Measurements from ENCODE around the gene CAPZB.

CAPZB gene

GRCh38 chr1:19432943-19433718 lies 52.2 kb downstream of the CAPZB start:
- no peak for DNase-seq

GRCh38 chr1:19430121-19431068 lies 54.9 kb downstream of the CAPZB start:
- DNase-seq: no peak

GRCh38 chr1:19429611-19430010 lies 55.7 kb downstream of the CAPZB start:
- peak in 2 of 56 donors; percentile 18 to 21 for DNase-seq

GRCh38 chr1:19427087-19427781 lies 58.1 kb downstream of the CAPZB start:
- no peak for DNase-seq

DNA sequence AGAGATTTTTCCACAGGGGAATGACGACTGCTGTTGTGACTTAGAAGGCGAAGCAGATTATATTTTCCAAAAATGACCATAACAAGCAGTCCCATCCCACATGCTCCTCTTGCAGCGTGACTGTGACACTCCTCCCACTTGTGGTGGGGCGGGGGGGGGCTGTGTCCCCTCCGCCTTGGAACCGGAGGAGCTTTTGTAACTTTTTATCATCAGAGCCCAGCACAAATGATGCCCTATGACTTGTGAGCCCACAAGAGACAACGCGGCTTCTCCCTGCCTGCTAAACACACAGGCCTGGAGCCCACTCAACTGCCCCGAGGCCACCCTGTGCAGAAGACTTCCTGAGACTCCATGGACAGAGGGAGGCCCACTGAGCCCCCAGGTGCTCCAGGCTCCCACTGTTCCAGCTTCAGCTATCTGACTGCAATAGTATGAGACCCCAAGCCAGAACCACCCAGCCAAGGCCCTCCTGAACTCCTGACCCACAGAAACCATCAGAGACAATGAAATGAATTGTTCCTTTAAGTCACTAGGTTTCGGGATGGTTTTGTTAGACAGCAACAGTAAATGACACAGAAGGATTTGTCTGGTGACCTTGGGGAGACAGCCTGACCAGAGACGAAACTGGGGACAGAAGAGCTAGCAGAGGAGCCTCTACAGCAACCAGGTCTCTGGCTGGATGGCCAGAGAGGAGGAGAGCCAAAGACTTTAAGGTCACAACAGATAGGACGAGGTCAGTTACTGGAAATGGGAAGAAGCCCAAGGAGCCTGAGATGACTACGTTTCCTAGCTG lies 58.8 kb downstream of the CAPZB start:
- DNase-seq: no peak

- DNase-seq: no peak
Observed at GRCh38 chr1:19425646-19426239, 59.6 kb downstream of the CAPZB start.

- DNase-seq: peak in 20 of 56 donors; percentile 11 to 68 (median 30)
Observed at GRCh38 chr1:19424651-19425570, 60.4 kb downstream of the CAPZB start.

GRCh38 chr1:19423130-19423529 lies 62.2 kb downstream of the CAPZB start:
- no peak for DNase-seq

DNA sequence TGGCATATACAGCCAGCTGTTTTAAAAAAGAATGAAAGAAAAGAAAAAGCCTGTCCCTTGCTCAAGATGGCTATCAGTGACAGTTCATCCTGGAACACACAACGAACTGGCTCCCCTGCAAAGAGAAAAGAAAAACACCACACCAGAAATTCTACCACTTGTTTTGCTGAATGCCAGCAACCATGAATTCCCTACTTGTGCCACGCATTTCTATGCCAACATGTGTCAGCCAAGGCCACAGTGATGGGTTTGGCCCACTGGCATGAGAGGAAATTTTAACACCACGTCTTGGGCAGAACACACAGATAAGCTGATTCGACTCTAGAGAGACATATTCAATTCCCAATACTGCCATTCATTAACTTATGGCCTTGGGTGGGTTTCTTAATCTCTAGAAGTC lies 64.0 kb downstream of the CAPZB start:
- no peak for DNase-seq

DNA sequence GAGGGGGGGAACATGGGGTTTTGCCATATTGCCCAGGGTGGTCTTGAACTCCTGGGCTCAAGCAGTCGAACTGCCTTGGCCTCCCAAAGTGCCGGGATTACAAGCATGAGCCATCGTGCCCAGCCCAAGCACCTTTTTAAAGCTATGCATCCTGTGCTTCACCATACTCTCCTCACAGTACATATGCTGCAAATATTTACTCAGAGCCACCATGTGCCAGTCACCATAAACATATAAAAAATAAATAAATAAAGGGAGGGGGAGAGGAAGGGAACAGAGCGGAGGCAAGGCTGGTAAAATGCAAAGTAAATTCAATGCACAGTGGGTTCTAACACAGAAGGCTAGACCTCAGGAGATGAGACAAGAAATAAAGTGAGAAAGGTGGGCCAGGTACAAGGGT lies 64.7 kb downstream of the CAPZB start:
- no peak for DNase-seq

GRCh38 chr1:19419691-19420090 lies 65.6 kb downstream of the CAPZB start:
- no peak for DNase-seq

DNA sequence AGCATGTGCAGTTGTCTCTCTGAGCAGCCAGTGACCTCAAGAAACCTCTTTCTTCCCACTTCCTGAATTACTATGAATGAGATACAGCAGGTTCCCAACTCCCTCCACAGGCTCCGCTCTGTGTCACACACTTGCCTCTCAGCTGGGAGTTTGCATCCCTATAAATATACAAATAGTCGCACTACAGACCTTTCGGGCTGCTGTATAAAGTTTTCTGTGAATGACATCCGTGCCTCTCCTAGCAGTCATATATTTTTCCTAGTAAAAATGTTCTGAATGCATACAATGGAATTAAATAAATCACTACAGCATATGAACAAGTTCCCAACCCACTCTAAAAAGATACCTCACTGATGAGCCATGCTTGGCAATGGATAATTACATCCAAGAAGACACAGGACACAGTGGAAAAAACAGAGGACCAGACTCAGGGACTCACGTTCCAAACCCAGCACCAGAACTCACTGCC lies 66.8 kb downstream of the CAPZB start:
- DNase-seq: no peak

DNA sequence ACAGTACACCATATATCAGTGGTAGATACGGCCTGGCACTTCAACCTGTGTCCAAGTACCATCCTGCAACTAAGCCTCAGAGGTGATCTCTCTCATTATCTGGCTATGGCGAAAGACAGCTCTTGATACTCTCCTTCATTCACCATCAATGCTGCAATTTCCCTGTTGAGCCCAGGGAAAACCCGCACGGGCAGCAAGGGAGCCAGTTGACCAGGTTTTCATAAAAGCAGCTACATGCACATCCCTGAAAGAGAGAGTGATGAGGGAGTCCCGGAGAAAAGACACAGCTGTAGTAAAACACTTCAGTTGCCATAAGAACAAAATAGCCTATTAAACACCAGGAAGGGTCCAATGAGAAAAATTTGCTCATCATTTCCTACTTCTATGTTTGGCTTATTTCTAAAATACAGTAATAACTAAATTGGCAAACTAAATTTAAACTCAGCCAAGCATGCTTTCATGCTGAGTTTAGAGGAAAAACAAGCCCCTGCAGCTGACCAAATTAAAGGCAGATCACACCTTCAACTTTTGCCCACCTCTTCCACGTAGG lies 68.3 kb downstream of the CAPZB start:
- DNase-seq: no peak

DNA sequence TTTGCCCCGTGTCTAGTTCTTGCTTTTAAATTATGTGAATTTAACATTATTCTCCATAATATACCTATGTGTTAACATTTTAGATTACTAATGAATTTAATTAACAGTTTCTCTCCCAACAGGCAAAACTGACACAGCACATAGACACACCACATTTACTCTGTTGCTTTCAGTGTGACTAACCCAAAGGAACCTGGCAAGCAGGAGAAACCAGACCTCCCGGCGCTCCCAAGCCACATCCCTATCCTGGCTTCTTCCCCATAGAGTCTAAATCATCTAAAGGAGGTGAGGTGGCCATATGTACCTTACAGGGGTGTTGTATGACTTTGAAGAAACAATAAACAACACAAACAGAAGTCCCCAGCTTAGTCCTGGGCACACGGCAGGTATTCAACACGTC lies 69.2 kb downstream of the CAPZB start:
- DNase-seq: no peak

DNA sequence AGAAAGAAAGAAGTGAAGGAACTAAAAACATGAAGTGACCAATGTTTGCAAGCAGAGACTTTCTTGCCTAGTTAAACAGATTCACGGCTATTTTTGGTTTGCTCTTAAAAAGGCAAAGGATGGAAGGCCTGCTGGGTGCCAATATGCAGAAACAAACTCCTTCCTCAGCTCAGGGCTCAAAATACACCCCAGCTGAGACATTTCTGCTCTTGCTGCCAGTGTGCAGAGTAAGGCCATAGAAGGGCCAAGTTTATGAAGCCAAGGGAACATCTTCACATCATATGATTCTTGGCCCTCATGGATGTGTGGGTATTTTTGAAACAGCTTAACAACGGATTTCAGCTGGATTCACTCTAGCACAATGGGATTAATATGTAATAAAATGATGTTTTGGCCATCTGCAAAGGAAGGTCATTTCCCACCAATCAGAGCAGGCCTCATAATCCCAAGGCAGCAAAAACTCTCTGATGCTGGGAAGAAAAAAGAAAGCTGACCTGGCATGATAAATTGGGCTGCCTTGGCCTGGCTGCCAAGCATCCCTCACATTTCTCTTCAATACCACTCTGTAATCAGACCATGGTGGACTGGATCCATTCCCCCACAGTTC lies 70.7 kb downstream of the CAPZB start:
- peak in 9 of 56 donors; percentile 11 to 51 (median 34) for DNase-seq

- DNase-seq: no peak
Observed at GRCh38 chr1:19413999-19414398, 71.3 kb downstream of the CAPZB start.

DNA sequence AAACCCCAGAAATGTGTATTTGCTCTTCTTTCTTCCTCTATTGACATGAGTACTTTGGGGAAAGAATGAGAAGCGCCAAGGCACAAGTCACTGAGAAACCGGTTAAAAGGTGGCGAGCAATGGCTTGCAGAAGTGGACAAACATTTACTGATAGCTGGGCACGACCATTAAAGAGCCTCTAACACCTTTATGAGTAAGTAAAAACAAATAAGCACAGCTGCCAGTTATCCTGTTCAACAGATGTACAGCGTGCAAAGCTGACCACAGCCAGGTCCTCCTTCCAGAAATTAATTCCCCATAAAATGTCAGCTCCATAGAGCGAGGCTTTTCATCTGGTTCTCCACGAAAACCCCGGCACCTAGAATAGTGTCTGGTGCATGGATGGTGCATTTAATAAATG lies 72.7 kb downstream of the CAPZB start:
- no peak for DNase-seq

GRCh38 chr1:19411612-19412011 lies 73.7 kb downstream of the CAPZB start:
- DNase-seq: no peak

GRCh38 chr1:19410393-19410792 lies 74.9 kb downstream of the CAPZB start:
- no peak for DNase-seq

Measured in amygdala (tissue), 56 donors.